ENCODE results near the gene SKA1. TPM values are rescaled to one million over a fixed set of nuclear protein-coding genes. Genes with fewer than 3 reads are reported as not detected.
"Not testable (repeated sequence)": the region's sequence is repeated elsewhere in the genome, so short reads cannot be mapped to it uniquely, and the experiment has no call there.

Gene SKA1
- total RNA-seq, 1 experiment from 2014 or later = 29.2 TPM

- no peak overlapping the region for H3K4me3 ChIP-seq (ENCODE audit: insufficient read depth, low read depth, low read length)
- no peaks in the 10 kb centered on the region for H3K36me3 ChIP-seq (replicated peaks; ENCODE audit: control insufficient read depth, insufficient read depth, low read length)
- peak; percentile 53 for DNase-seq
- H3K27me3 ChIP-seq (ENCODE audit: control insufficient read depth, insufficient read depth, low read length) = no peaks in the 10 kb centered on the region
These were observed 54.5 kb downstream of the SKA1 start for GRCh38 chr18:50429207-50429948.

DNA sequence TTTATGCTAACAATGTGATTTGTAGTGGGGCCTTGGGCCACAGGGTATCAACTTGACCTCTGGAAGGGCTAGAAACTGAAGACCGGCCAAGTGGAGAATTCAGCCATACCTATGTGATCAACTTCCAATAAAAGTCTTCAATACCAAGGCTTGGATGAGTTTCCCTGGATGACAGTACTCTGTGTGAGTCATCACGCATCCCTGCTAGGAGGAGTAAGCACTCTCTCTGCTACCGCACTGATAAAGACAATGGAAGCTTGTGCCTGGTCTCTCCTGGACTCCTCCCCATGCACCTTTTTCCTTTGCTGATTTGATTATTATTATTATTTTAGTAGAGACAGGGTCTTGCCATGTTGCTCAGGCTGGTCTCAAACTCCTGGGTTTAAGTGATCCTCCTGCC is 58.1 kb downstream of the SKA1 start:
- no peaks in the 10 kb centered on the region for H3K27me3 ChIP-seq (ENCODE audit: control insufficient read depth, insufficient read depth, low read length)
- no peaks in the 10 kb centered on the region for H3K36me3 ChIP-seq (replicated peaks; ENCODE audit: control insufficient read depth, insufficient read depth, low read length)
- no peak overlapping the region for H3K4me3 ChIP-seq (ENCODE audit: insufficient read depth, low read depth, low read length)
- no peak for DNase-seq

DNA sequence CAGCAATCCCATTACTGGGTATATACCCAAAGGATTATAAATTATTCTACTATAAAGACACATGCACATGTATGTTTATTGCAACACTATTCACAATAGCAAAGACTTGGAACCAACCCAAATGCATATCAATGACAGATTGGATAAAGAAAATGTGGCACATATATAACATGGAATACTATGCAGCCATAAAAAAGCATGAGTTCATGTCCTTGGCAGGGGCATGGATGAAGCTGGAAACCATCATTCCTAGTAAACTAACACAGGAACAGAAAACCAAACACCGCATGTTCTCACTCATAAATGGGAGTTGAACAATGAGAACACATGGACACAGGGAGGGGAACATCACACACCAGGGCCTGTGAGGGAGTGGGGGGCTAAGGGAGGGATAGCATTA is 61.9 kb downstream of the SKA1 start:
- not testable (repeated sequence) for DNase-seq; H3K4me3 ChIP-seq (ENCODE audit: insufficient read depth, low read depth, low read length); H3K27me3 ChIP-seq (ENCODE audit: control insufficient read depth, insufficient read depth, low read length); H3K36me3 ChIP-seq (replicated peaks; ENCODE audit: control insufficient read depth, insufficient read depth, low read length)

DNA sequence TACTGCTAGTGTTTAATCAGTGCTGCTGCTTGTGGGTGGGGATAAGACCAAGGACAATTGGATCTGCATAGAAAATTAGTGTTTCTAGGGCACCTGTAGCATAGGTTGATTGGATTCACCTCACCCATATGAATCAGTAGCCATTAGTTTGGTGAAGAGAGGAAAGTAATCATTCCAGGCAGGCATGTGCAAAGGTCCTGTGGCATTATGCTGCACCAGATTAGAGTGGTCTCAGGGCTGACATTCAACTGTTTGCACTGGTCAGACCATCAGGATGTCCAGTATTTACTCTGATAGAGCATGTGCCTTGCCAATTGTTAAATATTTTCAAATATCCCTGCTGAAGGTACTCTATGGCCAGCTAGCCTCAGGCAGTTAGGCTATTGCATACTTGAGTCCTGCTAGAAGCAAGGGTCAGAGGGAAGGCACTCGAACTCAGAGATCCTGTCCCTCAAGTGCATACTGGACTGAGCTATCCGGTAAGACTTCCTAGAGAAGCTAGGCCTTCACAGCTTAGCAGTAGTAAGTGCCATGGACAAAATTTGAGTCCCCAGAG is 64.7 kb downstream of the SKA1 start:
- Histone ChIP-seq H3K4me3 (ENCODE audit: insufficient read depth, low read depth, low read length) (no peak overlapping the region), H3K36me3 (replicated peaks; ENCODE audit: control insufficient read depth, insufficient read depth, low read length) (no peaks in the 10 kb centered on the region), H3K27me3 (ENCODE audit: control insufficient read depth, insufficient read depth, low read length) (no peaks in the 10 kb centered on the region)
- no peak for DNase-seq

DNA sequence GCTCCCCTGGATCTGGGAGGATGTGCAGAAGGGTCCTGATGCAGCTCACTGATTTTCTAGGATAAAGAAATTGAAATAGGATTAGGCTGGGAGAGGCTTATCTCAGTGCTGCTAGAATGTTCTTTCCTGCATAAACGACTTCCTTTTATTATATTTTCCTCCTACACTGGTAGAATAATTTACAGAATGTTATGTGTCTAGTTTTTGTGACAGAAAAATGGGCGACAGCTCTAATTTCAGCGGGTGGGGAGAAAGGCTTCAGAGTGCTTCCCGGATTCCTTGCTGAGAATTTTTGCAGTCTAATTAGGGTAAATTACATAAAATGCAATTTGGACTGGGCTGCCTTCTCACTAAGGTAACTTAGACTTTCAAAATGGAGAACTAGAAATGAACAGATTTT is 66.2 kb downstream of the SKA1 start:
- Histone ChIP-seq H3K27me3 (ENCODE audit: control insufficient read depth, insufficient read depth, low read length) (no peaks in the 10 kb centered on the region), H3K36me3 (replicated peaks; ENCODE audit: control insufficient read depth, insufficient read depth, low read length) (no peaks in the 10 kb centered on the region), H3K4me3 (ENCODE audit: insufficient read depth, low read depth, low read length) (no peak overlapping the region)
- DNase-seq = no peak

GRCh38 chr18:50441501-50441900 is 66.7 kb downstream of the SKA1 start:
- no peak overlapping the region for H3K4me3 ChIP-seq (ENCODE audit: insufficient read depth, low read depth, low read length)

More at GRCh38 chr18:50441501-50441900, 66.7 kb downstream of the SKA1 start:
- H3K36me3 ChIP-seq (replicated peaks; ENCODE audit: control insufficient read depth, insufficient read depth, low read length) = no peaks in the 10 kb centered on the region
- no peak for DNase-seq
- no peaks in the 10 kb centered on the region for H3K27me3 ChIP-seq (ENCODE audit: control insufficient read depth, insufficient read depth, low read length)

Other genes starting within 250 kb of the SKA1 start
- 2.7 and 3.7 TPM in 2 replicates for gene MYO5B, start 179.9 kb upstream of the SKA1 start, total RNA-seq (2014; rRNA removed; shearing (Covaris generic))
- 0.33 TPM in 1 of 2 replicates, not detected in the other for gene CFAP53, start 108.6 kb upstream of the SKA1 start, total RNA-seq (2014; rRNA removed; shearing (Covaris generic))
- 57.6 and 58.3 TPM in 2 replicates for gene MBD1, start 93.5 kb upstream of the SKA1 start, total RNA-seq (2014; rRNA removed; shearing (Covaris generic))
- 55.1 and 59.3 TPM in 2 replicates for gene CXXC1, start 87.4 kb upstream of the SKA1 start, total RNA-seq (2014; rRNA removed; shearing (Covaris generic))
- 2.2 and 2.7 TPM in 2 replicates for gene MAPK4, start 185.0 kb downstream of the SKA1 start, total RNA-seq (2014; rRNA removed; shearing (Covaris generic))